ENCODE data around the gene OAF. TPM values are rescaled to one million over a fixed set of nuclear protein-coding genes. Genes with fewer than 3 reads are reported as not detected.

Gene OAF
- total RNA-seq, 1 experiment from 2014 or later: 25.0 TPM

DNA sequence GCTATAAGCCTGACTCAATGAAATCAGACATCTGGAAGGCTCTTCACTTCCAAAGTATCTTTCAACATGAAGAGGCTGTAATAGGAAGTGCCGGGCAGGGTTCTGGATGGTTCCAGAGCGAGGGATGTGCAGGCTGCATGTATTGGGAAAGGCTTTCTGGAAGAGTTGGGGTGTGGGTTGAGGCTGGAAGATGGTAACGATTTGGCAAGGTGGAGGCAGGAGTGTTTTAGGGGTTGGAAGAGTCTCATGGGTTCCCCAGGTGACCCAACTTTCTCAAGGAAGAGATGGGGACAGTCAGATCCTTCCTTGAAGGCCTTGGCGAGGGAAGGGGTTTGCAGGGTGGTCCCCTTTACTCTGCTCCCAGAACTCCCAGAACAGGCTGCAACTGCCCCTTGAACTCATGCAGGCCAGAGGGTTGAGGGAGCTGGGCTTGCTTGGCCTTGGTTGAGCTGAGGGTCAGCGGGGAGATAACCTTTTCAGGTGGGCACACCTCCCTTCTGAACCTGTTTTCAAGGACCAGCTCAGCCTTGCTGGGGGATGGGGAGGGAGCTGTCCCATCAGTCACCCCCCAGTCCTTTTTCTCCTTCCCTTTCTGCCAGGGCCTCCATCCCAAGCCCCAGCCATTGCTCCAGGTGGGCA is 19.7 kb downstream of the OAF start:
- no TSS peak for BruUV-seq (replicated peaks)
- intact Hi-C loops (cut with micrococcal nuclease; ENCODE audit: unreplicated experiment): no loop called here

DNA sequence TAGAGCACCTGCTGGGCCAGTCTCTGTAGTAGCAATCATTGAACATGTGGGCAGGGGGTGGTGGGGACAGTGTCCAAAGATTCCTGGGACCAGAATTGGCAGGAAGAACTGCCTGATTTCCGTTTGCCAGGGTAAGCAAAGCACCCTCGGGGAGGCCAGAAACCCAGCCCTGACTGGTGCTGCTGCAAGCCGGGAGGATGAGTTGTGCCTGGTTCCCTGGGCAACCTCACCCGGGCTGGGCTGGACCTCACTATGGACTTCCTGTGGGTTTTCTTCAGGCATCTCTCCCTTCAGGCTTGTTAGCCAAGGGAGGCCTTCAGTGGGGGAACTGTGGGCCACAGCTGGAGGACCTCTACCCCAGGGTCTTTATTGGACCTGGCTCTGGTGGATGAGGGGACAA is 21.1 kb downstream of the OAF start:
- no peaks in the 10 kb centered on the region for H3K27me3 ChIP-seq (replicated peaks; ENCODE audit: insufficient read depth, low read depth, low read length, poor library complexity)
- no peaks in the 10 kb centered on the region for H3K9me3 ChIP-seq (ENCODE audit: low read depth, low read length, poor library complexity, severe bottlenecking)
- H3K27ac ChIP-seq (ENCODE audit: low read depth, low read length, poor library complexity, severe bottlenecking): no peak overlapping the region
- ChIA-PET POLR2A (ENCODE audit: low non-redundant PET) (no interaction called here), CTCF (no interaction called here)
- intact Hi-C loops (cut with micrococcal nuclease; ENCODE audit: unreplicated experiment): no loop called here
- no peaks in the 10 kb centered on the region for H3K4me1 ChIP-seq (ENCODE audit: insufficient read depth, low read length, poor library complexity, severe bottlenecking)
- TF ChIP-seq, protein P1, sequence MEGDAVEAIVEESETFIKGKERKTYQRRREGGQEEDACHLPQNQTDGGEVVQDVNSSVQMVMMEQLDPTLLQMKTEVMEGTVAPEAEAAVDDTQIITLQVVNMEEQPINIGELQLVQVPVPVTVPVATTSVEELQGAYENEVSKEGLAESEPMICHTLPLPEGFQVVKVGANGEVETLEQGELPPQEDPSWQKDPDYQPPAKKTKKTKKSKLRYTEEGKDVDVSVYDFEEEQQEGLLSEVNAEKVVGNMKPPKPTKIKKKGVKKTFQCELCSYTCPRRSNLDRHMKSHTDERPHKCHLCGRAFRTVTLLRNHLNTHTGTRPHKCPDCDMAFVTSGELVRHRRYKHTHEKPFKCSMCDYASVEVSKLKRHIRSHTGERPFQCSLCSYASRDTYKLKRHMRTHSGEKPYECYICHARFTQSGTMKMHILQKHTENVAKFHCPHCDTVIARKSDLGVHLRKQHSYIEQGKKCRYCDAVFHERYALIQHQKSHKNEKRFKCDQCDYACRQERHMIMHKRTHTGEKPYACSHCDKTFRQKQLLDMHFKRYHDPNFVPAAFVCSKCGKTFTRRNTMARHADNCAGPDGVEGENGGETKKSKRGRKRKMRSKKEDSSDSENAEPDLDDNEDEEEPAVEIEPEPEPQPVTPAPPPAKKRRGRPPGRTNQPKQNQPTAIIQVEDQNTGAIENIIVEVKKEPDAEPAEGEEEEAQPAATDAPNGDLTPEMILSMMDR (conservative IDR thresholded peaks at IDR 0.05; ENCODE audit: low read depth, low read length): no peak
- no peak for TF ChIP-seq EZH2 (IDR thresholded peaks at IDR 0.05; ENCODE audit: borderline replicate concordance, low read depth, low read length, poor library complexity, severe bottlenecking)
- no peak overlapping the region for H3K4me3 ChIP-seq (ENCODE audit: low read depth, low read length, poor library complexity, severe bottlenecking)
- H3K36me3 ChIP-seq (ENCODE audit: insufficient read depth, low read length, poor library complexity, severe bottlenecking): no peaks in the 10 kb centered on the region
- no TSS peak for BruUV-seq (replicated peaks)
- DNase-seq (ENCODE audit: low spot score): no peak

More for the DNA sequence above, 19.7 kb downstream of the OAF start:
- no peak for DNase-seq (ENCODE audit: low spot score)
- Histone ChIP-seq H3K4me3 (ENCODE audit: low read depth, low read length, poor library complexity, severe bottlenecking) (no peak overlapping the region), H3K9me3 (ENCODE audit: low read depth, low read length, poor library complexity, severe bottlenecking) (no peaks in the 10 kb centered on the region), H3K4me1 (ENCODE audit: insufficient read depth, low read length, poor library complexity, severe bottlenecking) (no peaks in the 10 kb centered on the region), H3K27me3 (replicated peaks; ENCODE audit: insufficient read depth, low read depth, low read length, poor library complexity) (no peaks in the 10 kb centered on the region), H3K36me3 (ENCODE audit: insufficient read depth, low read length, poor library complexity, severe bottlenecking) (no peaks in the 10 kb centered on the region), H3K27ac (ENCODE audit: low read depth, low read length, poor library complexity, severe bottlenecking) (no peak overlapping the region)
- ChIA-PET POLR2A (ENCODE audit: low non-redundant PET) (no interaction called here), CTCF (interaction anchor here (0.6 kb wide), 1 partner anchor 273 kb away, joined by 3 read pairs; no protein-coding TSS in a partner anchor)
- no peak for TF ChIP-seq EZH2 (IDR thresholded peaks at IDR 0.05; ENCODE audit: borderline replicate concordance, low read depth, low read length, poor library complexity, severe bottlenecking)
- TF ChIP-seq, protein P1 (conservative IDR thresholded peaks at IDR 0.05; ENCODE audit: low read depth, low read length): no peak

DNA sequence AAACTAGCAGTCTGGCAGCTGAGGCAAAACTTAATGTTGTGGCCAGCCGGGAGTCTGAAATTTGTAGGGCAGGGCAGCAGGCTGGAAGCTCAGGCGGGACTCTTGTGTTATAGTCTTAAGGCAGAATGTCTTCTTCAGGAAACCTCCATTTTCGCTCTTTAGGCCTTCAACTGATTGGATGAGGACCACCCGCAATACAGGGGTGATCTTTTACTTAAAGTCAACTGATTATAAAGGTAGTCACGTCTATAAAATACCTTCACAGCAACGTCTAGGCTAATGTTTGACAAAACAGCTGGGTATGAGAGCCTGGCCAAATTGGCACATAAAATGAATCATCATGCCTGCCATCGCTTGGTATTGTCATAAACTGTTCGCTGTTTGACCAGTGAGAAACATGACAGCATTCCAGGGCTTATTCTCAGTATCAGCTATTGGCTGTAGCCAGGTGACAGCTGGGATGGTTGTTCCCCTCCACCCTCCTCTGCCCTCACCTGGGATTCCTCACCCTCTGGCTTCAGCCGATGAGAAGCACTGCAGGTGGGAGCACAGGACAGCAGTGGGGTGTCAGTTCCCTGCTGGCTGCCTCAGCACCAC is 22.5 kb downstream of the OAF start:
- Histone ChIP-seq H3K4me3 (ENCODE audit: low read depth, low read length, poor library complexity, severe bottlenecking) (no peak overlapping the region), H3K36me3 (ENCODE audit: insufficient read depth, low read length, poor library complexity, severe bottlenecking) (no peaks in the 10 kb centered on the region), H3K27me3 (replicated peaks; ENCODE audit: insufficient read depth, low read depth, low read length, poor library complexity) (peaks cover 3% of the 10 kb centered on the region), H3K27ac (ENCODE audit: low read depth, low read length, poor library complexity, severe bottlenecking) (no peak overlapping the region), H3K4me1 (ENCODE audit: insufficient read depth, low read length, poor library complexity, severe bottlenecking) (no peaks in the 10 kb centered on the region), H3K9me3 (ENCODE audit: low read depth, low read length, poor library complexity, severe bottlenecking) (no peaks in the 10 kb centered on the region)
- CTCF ChIA-PET: no interaction called here
- TF ChIP-seq, protein P1 (conservative IDR thresholded peaks at IDR 0.05; ENCODE audit: low read depth, low read length): no peak
- no peak for DNase-seq (ENCODE audit: low spot score)
- POLR2A ChIA-PET (ENCODE audit: low non-redundant PET): no interaction called here
- intact Hi-C loops (cut with micrococcal nuclease; ENCODE audit: unreplicated experiment): no loop called here
- BruUV-seq (replicated peaks): no TSS peak

All from A673 (cell line).